Rectal smooth muscle tissue (tissue), 1 donor: ENCODE results near the gene PDZRN4.
"Not testable (repeated sequence)": the region's sequence is repeated elsewhere in the genome, so short reads cannot be mapped to it uniquely, and the experiment has no call there.

Source experiments
- H3K27ac ChIP-seq: one replicate; pipeline ENCODE4 v1.7.0; 2013; ENCODE audit warnings: low read depth, low read length, inconsistent platforms
- H3K27me3 ChIP-seq: one replicate; pipeline ENCODE4 v1.7.0; 2013; ENCODE audit warnings: low read length; ENCODE audit not compliant: control insufficient read depth, insufficient read depth
- H3K36me3 ChIP-seq: one replicate; pipeline ENCODE4 v1.7.0; 2013; ENCODE audit warnings: low read length; ENCODE audit not compliant: control insufficient read depth, insufficient read depth
- H3K4me1 ChIP-seq: one replicate; pipeline ENCODE4 v1.7.0; 2013; ENCODE audit warnings: low read length; ENCODE audit not compliant: control insufficient read depth, insufficient read depth
- H3K4me3 ChIP-seq: one replicate; pipeline ENCODE4 v1.7.0; 2013; ENCODE audit warnings: low read length
- H3K9ac ChIP-seq: one replicate; pipeline ENCODE4 v1.7.0; 2013; ENCODE audit warnings: low read length

Gene PDZRN4

DNA sequence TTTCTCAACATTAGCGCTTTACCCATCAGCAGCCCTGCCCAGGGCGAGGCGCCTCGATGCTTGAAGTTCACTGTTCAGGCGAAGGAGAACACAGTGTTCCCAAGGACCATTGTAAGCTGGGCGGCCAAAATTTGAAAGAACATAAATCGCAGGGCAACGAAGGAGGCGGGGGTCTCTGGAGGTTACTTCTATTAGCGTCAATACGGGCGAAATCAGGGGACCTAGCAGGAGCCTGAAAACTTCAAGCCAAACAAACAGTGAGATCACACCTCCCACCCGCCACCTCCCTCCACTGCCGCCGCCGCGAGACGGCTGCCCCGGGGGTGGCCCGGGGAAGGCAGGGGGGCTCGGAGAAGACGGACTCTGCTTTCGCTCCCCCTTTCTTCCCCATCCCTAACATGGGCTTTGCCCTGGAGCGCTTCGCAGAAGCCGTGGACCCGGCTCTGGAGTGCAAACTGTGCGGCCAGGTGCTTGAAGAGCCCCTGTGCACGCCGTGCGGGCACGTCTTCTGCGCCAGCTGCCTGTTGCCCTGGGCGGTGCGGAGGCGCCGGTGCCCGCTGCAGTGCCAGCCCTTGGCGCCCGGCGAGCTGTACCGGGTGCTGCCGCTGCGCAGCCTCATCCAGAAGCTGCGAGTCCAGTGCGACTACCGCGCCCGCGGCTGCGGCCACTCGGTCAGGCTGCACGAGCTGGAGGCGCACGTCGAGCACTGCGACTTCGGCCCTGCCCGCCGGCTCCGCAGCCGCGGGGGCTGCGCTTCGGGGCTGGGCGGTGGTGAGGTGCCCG lies at the start of gene PDZRN4:
PDZRN4 (plus strand) TSS at position 263 of the 783 bp plus-strand sequence.
- peak within 1 kb of the TSS; percentile 91 for H3K27ac ChIP-seq
- peak within 1 kb of the TSS; percentile 28 for H3K9ac ChIP-seq
- peak within 1 kb of the TSS; percentile 74 for H3K4me3 ChIP-seq
- H3K27me3 ChIP-seq: peaks cover 2% of the 10 kb centered on the region
- H3K4me1 ChIP-seq: peaks cover 8% of the 10 kb centered on the region
- H3K36me3 ChIP-seq: no peaks in the 10 kb centered on the region

DNA sequence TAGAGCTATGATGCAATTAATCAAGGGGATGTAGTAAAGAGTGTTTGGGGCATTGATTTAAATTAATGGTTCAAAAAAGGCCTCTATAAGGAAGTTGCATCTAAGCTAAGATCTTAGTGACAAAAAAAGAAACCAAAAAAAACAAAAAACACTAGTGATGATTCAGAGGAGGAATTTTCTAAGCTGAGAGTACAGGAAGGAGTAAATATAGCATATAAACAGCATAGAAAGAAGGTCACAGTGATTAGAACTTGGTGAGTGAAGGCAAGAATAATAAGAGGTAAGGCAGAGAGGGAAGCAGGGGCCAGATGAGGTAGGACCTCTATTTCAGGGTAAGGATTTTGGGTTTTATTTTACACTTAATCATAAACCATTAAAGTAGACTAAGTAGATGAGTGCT lies 48.0 kb upstream of the PDZRN4 start:
- no peaks in the 10 kb centered on the region for H3K36me3 ChIP-seq

DNA sequence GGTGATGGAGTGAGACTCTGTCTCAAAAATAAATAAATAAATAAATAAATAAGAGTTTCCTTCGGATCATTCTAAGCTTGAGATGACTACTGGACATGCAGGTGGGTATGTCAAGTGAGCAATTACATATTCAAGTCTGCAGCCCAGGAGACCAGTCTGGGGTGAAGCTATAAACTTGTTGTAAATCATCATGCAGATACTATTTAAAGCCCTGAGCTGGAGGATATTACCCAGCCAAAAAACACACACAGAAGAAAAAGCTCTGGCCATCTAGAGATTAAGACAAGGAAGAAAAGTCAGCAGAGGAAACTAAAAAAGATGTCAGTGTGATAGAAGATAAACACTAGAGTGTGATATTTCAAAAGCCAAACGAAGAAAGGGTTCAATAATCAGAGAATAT lies 47.0 kb upstream of the PDZRN4 start:
- Histone ChIP-seq H3K4me3 (no peak overlapping the region), H3K9ac (no peak overlapping the region), H3K36me3 (no peaks in the 10 kb centered on the region), H3K27me3 (no peaks in the 10 kb centered on the region), H3K27ac (no peak overlapping the region), H3K4me1 (peaks cover 13% of the 10 kb centered on the region)

More for the DNA sequence above, 48.0 kb upstream of the PDZRN4 start:
- peaks cover 13% of the 10 kb centered on the region for H3K4me1 ChIP-seq
- H3K4me3 ChIP-seq: no peak overlapping the region
- H3K9ac ChIP-seq: no peak overlapping the region
- H3K27ac ChIP-seq: peak overlapping the region; percentile 50
- no peaks in the 10 kb centered on the region for H3K27me3 ChIP-seq

DNA sequence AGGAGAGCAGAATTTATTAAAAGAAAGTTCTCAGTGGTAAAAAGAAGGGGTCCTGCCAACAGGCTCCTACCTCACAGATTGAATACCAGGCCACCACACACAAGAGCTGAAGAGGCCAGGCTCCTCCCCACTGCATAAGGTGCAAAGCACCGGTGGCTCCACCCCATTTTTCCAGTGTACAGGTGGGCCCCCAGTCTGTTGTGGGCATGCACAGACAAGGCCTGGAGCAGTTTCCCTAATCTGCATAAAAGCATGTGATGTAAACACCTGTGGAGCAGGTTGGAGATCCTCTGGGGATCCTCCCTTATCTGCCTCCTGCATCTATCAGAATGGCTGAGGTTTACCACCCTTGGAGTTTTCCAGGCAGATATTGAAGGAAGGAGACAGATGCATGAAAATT lies 45.7 kb upstream of the PDZRN4 start:
- Histone ChIP-seq H3K4me1 (peaks cover 13% of the 10 kb centered on the region), H3K4me3 (no peak overlapping the region), H3K27me3 (no peaks in the 10 kb centered on the region), H3K9ac (no peak overlapping the region), H3K27ac (no peak overlapping the region), H3K36me3 (no peaks in the 10 kb centered on the region)

DNA sequence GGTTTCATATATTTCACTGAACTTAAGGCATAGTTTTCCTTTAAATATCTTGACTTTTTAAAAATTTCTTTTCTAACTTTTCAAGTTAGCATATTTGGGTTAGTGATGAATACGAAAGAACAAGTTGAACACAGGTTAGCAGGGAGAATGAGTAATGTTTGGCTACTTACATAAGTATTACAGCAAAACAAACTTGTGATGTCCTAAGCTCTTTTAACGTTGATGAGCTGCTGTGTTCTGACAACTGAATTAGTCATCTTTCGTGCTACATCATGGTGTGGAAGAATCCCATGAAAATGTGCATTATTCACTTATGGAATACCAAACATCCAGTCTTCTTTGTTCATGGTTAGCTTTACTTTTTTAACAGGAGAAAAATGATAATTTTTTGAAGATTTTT lies 36.3 kb upstream of the PDZRN4 start:
- Histone ChIP-seq H3K4me1 (no peaks in the 10 kb centered on the region), H3K4me3 (no peak overlapping the region), H3K27ac (no peak overlapping the region), H3K36me3 (no peaks in the 10 kb centered on the region), H3K27me3 (no peaks in the 10 kb centered on the region), H3K9ac (no peak overlapping the region)

DNA sequence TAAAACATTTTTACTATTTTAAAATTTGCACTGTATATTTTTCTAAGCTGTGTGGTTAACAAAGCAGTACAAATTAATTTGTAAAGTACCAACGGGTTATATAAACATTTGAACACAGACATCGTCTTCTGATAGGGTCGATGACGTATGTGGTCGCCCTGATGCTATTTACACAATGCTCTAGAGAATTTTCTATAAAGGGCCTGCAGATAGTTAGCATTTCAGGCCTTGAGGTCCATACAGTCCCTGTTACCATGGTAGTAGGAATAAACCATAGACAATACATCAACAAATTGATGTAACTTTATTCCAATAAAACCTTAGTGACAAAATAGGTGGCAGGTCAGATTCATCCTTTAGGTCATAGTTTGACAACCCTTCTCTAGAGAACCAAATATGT lies 25.7 kb upstream of the PDZRN4 start:
- Histone ChIP-seq H3K27me3 (no peaks in the 10 kb centered on the region), H3K27ac (no peak overlapping the region), H3K4me3 (no peak overlapping the region), H3K9ac (no peak overlapping the region), H3K4me1 (no peaks in the 10 kb centered on the region), H3K36me3 (no peaks in the 10 kb centered on the region)

GRCh38 chr12:41167701-41168100 lies 20.4 kb upstream of the PDZRN4 start:
- Histone ChIP-seq H3K36me3 (no peaks in the 10 kb centered on the region), H3K4me1 (no peaks in the 10 kb centered on the region), H3K27ac (no peak overlapping the region), H3K4me3 (no peak overlapping the region), H3K27me3 (no peaks in the 10 kb centered on the region), H3K9ac (no peak overlapping the region)

DNA sequence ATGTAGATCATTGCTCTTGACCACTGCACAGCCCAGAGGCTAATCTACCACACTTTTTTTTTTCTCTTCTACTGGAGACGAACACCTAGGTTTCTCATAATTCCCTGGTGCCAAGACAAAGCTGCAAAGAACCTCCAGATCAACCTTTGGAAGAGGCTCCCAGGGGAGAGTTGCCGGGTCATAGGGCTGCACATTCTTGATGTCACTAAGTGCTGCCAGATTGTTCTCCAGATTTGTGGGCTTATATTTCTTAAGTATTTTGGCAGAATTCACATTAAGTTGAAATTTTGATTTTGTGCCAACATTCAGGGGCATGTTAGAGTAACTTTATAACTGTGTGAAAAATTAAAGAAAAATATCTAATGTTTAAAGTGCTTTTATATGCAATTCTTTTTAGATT lies 13.5 kb upstream of the PDZRN4 start:
- no peak overlapping the region for H3K4me3 ChIP-seq
- H3K27ac ChIP-seq: no peak overlapping the region
- H3K36me3 ChIP-seq: no peaks in the 10 kb centered on the region
- H3K27me3 ChIP-seq: no peaks in the 10 kb centered on the region
- no peaks in the 10 kb centered on the region for H3K4me1 ChIP-seq
- H3K9ac ChIP-seq: no peak overlapping the region

GRCh38 chr12:41179507-41179906 lies 8.6 kb upstream of the PDZRN4 start:
- not testable (repeated sequence) for H3K4me1 ChIP-seq, H3K9ac ChIP-seq, H3K4me3 ChIP-seq, H3K27ac ChIP-seq, H3K27me3 ChIP-seq, H3K36me3 ChIP-seq

GRCh38 chr12:41184864-41185263 lies 3.3 kb upstream of the PDZRN4 start:
- no peak overlapping the region for H3K9ac ChIP-seq
- H3K4me1 ChIP-seq: peaks cover 5% of the 10 kb centered on the region
- H3K27ac ChIP-seq: no peak overlapping the region
- H3K4me3 ChIP-seq: no peak overlapping the region
- H3K27me3 ChIP-seq: peaks cover 2% of the 10 kb centered on the region
- H3K36me3 ChIP-seq: no peaks in the 10 kb centered on the region

GRCh38 chr12:41186026-41186425 lies 2.1 kb upstream of the PDZRN4 start:
- Histone ChIP-seq H3K4me1 (peaks cover 5% of the 10 kb centered on the region), H3K27me3 (peaks cover 2% of the 10 kb centered on the region)

DNA sequence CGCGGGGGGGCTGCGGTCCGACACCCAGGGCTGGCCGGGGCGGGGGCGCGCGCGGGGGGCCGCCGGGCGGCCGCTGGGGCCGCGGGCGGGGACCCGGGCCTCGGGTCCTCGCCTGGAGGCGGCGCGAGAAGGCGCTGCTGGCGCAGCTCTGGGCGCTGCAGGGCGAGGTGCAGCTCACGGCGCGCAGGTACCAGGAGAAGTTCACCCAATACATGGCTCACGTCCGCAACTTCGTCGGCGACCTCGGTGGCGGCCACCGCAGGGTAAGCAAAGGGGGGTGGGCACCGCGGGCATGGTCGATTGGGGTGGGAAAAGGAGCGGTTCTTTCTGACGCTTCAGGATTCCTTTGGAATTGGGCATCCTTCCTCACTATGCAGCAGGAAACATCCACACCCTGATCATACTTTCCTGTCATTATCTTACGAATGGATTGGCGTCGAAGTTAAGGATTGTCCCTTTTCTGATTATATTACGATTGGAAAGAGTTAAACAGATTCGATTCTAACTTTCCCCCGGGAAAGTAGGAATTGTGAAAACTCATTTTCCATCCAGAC lies 798 bp downstream of the PDZRN4 start:
- H3K27me3 ChIP-seq: peaks cover 2% of the 10 kb centered on the region
- peak overlapping the region; percentile 74 for H3K4me3 ChIP-seq
- H3K4me1 ChIP-seq: peaks cover 13% of the 10 kb centered on the region
- no peaks in the 10 kb centered on the region for H3K36me3 ChIP-seq
- no peak overlapping the region for H3K9ac ChIP-seq
- peak overlapping the region; percentile 91 for H3K27ac ChIP-seq

More at GRCh38 chr12:41186026-41186425, 2.1 kb upstream of the PDZRN4 start:
- Histone ChIP-seq H3K36me3 (no peaks in the 10 kb centered on the region), H3K9ac (no peak overlapping the region), H3K27ac (peak overlapping the region; percentile 62), H3K4me3 (no peak overlapping the region)
